ENCODE measurements around the gene GNB1. TPM values are rescaled to one million over a fixed set of nuclear protein-coding genes. Genes with fewer than 3 reads are reported as not detected.
A peak's percentile ranks its signal among the peaks of the same experiment; 100 is the strongest.

The GNB1 gene
- polyA plus RNA-seq, 3 donors: 41.9 to 357 (median 111) TPM

- 84% methylated on average over 4 of the region's 5 CpGs for WGBS (ENCODE audit: insufficient coverage)
- H4K20me1 ChIP-seq (ENCODE audit: insufficient read depth, low read length): peaks cover 100% of the 10 kb centered on the region
- H3K9ac ChIP-seq (ENCODE audit: insufficient read depth, low read length, poor library complexity, severe bottlenecking): no peak overlapping the region
- intact Hi-C loops (cut with micrococcal nuclease): no loop called here
- H3K27ac ChIP-seq (ENCODE audit: low read depth in 1 of 2, low read length in 2 of 2): peak overlapping the region in 1 of 2 donors; percentile 2
- peaks cover 15 to 55% of the 10 kb centered on the region in 2 donors for H3K36me3 ChIP-seq (replicated peaks in 1 of 2; ENCODE audit: control insufficient read depth in 1 of 2, insufficient read depth in 2 of 2, low read length in 2 of 2)
- no peak overlapping the region for H3K4me3 Mint-ChIP-seq
- TF ChIP-seq CTCF (IDR thresholded peaks at IDR 0.05): no peak
- H2AFZ ChIP-seq (ENCODE audit: insufficient read depth, low read depth, low read length, poor library complexity, severe bottlenecking): no peak overlapping the region
- peaks cover 0 to 2% (median 0%) of the 10 kb centered on the region in 3 donors for H3K27me3 Mint-ChIP-seq (ENCODE audit: low read depth in 3 of 3)
- H3K4me1 ChIP-seq (ENCODE audit: control insufficient read depth in 1 of 2, insufficient read depth in 2 of 2, low read length in 2 of 2): peaks cover 0 to 4% of the 10 kb centered on the region in 2 donors
- peak overlapping the region; percentile 3 to 55 (median 45) for H3K27ac Mint-ChIP-seq
- no peaks in the 10 kb centered on the region for H3K9me3 Mint-ChIP-seq
- H3K79me2 ChIP-seq (ENCODE audit: insufficient read depth, low read length): peaks cover 100% of the 10 kb centered on the region
- DNase-seq: no peak
- no peaks in the 10 kb centered on the region for H3K27me3 ChIP-seq (ENCODE audit: control insufficient read depth in 2 of 2, insufficient read depth in 2 of 2, low read length in 2 of 2)
- no peak overlapping the region for H3K4me3 ChIP-seq (replicated peaks in 1 of 3; ENCODE audit: low read depth in 2 of 3, low read length in 3 of 3)
- no peak overlapping the region for H3K4me2 ChIP-seq (replicated peaks; ENCODE audit: extremely low read depth, low read length, poor library complexity, severe bottlenecking)
- H3K9me3 ChIP-seq (replicated peaks in 1 of 2; ENCODE audit: control insufficient read depth in 1 of 2, insufficient read depth in 1 of 2, low read length in 2 of 2): no peaks in the 10 kb centered on the region
- H3K36me3 Mint-ChIP-seq: peaks cover 25 to 61% of the 10 kb centered on the region in 2 donors
- H3K4me1 Mint-ChIP-seq: peaks cover 48% of the 10 kb centered on the region
These were observed 12.9 kb downstream of the GNB1 start for GRCh38 chr1:1877865-1878436.

GRCh38 chr1:1876335-1876930 lies 14.5 kb downstream of the GNB1 start:
- intact Hi-C loops (cut with micrococcal nuclease): no loop called here
- H3K9me3 Mint-ChIP-seq: no peaks in the 10 kb centered on the region
- peak overlapping the region in 1 of 2 donors; percentile 18 for H3K4me3 Mint-ChIP-seq
- DNase-seq: no peak
- H3K36me3 Mint-ChIP-seq: peaks cover 29 to 56% of the 10 kb centered on the region in 2 donors
- H3K9ac ChIP-seq (ENCODE audit: insufficient read depth, low read length, poor library complexity, severe bottlenecking): no peak overlapping the region
- no peak overlapping the region for H3K4me2 ChIP-seq (replicated peaks; ENCODE audit: extremely low read depth, low read length, poor library complexity, severe bottlenecking)
- H3K27me3 ChIP-seq (ENCODE audit: control insufficient read depth in 2 of 2, insufficient read depth in 2 of 2, low read length in 2 of 2): no peaks in the 10 kb centered on the region
- H3K4me1 Mint-ChIP-seq: peaks cover 51% of the 10 kb centered on the region
- peaks cover 0 to 2% (median 0%) of the 10 kb centered on the region in 3 donors for H3K27me3 Mint-ChIP-seq (ENCODE audit: low read depth in 3 of 3)
- H3K4me1 ChIP-seq (ENCODE audit: control insufficient read depth in 1 of 2, insufficient read depth in 2 of 2, low read length in 2 of 2): peaks cover 2 to 10% of the 10 kb centered on the region in 2 donors
- 100% methylated on average over 1 of the region's 11 CpGs for WGBS (ENCODE audit: insufficient coverage)
- H4K20me1 ChIP-seq (ENCODE audit: insufficient read depth, low read length): peaks cover 100% of the 10 kb centered on the region
- peaks cover 16 to 60% of the 10 kb centered on the region in 2 donors for H3K36me3 ChIP-seq (replicated peaks in 1 of 2; ENCODE audit: control insufficient read depth in 1 of 2, insufficient read depth in 2 of 2, low read length in 2 of 2)
- H3K27ac Mint-ChIP-seq: peak overlapping the region in 2 of 7 donors; percentile 32 to 53
- H3K27ac ChIP-seq (ENCODE audit: low read depth in 1 of 2, low read length in 2 of 2): peak overlapping the region in 1 of 2 donors; percentile 40
- H3K79me2 ChIP-seq (ENCODE audit: insufficient read depth, low read length): peaks cover 100% of the 10 kb centered on the region
- H2AFZ ChIP-seq (ENCODE audit: insufficient read depth, low read depth, low read length, poor library complexity, severe bottlenecking): no peak overlapping the region
- no peaks in the 10 kb centered on the region for H3K9me3 ChIP-seq (replicated peaks in 1 of 2; ENCODE audit: control insufficient read depth in 1 of 2, insufficient read depth in 1 of 2, low read length in 2 of 2)
- no peak overlapping the region for H3K4me3 ChIP-seq (replicated peaks in 1 of 3; ENCODE audit: low read depth in 2 of 3, low read length in 3 of 3)
- no peak for TF ChIP-seq CTCF (IDR thresholded peaks at IDR 0.05)
